ENCODE data around the gene CENATAC.

DNA sequence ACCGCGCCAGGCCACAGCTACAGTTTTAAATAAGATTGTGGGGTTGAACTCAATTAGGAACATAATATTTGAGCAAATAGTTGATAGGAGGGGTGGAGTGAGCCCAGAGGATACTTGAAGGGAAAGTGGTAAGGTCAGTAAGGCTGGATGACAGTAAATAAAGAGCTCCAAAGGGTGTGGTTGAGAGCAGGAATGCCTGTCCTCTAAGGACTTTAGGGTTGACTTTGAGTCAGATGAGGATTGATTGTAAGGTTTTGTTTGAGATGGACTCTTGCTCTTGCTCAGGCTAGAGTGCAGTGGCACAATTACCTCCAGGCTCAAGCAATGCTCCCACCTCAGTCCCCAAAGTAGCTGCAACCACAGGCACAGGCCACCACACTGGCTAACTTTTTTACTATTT is 24.0 kb upstream of the CENATAC start:
- TF ChIP-seq, protein P1, sequence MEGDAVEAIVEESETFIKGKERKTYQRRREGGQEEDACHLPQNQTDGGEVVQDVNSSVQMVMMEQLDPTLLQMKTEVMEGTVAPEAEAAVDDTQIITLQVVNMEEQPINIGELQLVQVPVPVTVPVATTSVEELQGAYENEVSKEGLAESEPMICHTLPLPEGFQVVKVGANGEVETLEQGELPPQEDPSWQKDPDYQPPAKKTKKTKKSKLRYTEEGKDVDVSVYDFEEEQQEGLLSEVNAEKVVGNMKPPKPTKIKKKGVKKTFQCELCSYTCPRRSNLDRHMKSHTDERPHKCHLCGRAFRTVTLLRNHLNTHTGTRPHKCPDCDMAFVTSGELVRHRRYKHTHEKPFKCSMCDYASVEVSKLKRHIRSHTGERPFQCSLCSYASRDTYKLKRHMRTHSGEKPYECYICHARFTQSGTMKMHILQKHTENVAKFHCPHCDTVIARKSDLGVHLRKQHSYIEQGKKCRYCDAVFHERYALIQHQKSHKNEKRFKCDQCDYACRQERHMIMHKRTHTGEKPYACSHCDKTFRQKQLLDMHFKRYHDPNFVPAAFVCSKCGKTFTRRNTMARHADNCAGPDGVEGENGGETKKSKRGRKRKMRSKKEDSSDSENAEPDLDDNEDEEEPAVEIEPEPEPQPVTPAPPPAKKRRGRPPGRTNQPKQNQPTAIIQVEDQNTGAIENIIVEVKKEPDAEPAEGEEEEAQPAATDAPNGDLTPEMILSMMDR (IDR thresholded peaks at IDR 0.05): no peak
- TF ChIP-seq POLR2AphosphoS5 (IDR thresholded peaks at IDR 0.05): no peak
